ENCODE results near the gene MTFR1L.

DNA sequence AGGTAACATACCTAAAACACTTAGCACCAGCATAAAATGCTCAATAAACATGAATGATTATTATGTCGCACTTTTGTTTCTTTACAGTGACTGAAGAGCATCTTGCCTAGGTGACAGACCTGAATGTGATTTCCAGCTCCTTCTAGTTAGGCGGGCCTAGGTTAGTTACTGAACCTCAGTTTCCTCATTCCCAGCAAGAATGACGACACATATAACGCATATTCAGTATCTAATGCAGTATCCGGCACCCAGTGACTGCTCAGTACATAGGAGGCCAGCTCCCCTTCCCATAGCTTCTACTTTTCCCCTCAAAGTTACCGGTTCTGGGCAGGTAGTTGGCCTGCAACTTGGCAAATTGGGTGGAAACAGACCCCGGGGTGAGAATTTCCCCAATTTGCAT lies 38.7 kb downstream of the MTFR1L start:
- TF ChIP-seq, protein P1, sequence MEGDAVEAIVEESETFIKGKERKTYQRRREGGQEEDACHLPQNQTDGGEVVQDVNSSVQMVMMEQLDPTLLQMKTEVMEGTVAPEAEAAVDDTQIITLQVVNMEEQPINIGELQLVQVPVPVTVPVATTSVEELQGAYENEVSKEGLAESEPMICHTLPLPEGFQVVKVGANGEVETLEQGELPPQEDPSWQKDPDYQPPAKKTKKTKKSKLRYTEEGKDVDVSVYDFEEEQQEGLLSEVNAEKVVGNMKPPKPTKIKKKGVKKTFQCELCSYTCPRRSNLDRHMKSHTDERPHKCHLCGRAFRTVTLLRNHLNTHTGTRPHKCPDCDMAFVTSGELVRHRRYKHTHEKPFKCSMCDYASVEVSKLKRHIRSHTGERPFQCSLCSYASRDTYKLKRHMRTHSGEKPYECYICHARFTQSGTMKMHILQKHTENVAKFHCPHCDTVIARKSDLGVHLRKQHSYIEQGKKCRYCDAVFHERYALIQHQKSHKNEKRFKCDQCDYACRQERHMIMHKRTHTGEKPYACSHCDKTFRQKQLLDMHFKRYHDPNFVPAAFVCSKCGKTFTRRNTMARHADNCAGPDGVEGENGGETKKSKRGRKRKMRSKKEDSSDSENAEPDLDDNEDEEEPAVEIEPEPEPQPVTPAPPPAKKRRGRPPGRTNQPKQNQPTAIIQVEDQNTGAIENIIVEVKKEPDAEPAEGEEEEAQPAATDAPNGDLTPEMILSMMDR (IDR thresholded peaks at IDR 0.05) = no peak
- TF ChIP-seq POLR2A (IDR thresholded peaks at IDR 0.05) = no peak

Data from heart left ventricle (tissue), 13 donors.